Gastrocnemius medialis (tissue), 4 donors: ENCODE results near the gene DDX31.

ENCODE experiments used
- POLR2A ChIP-seq, 2 donors: fragments of 450-650 bp; IDR thresholded peaks; one replicate each; pipeline ENCODE4 v1.6.1; 2017; ENCODE audit warnings: antibody characterized with exemption in 2 of 2, mild to moderate bottlenecking in 2 of 2, moderate library complexity in 2 of 2
- TF ChIP-seq, protein P1 (sequence below), 5 experiments: fragments of 450-650 bp in 3 of 5; fragments of 200-600 bp in 2 of 5; sonication (generic) in 2 of 5; IDR thresholded peaks in 4 of 5; conservative IDR thresholded peaks in 1 of 5; 1 replicate in 4 of 5; 2 replicates in 1 of 5; pipeline ENCODE4 v1.5.1; 2016 to 2019; ENCODE audit warnings: antibody characterized with exemption in 5 of 5, mild to moderate bottlenecking in 3 of 5, moderate library complexity in 3 of 5

GRCh38 chr9:132547976-132548730 lies 121.6 kb downstream of the DDX31 start:
- TF ChIP-seq, protein P1, sequence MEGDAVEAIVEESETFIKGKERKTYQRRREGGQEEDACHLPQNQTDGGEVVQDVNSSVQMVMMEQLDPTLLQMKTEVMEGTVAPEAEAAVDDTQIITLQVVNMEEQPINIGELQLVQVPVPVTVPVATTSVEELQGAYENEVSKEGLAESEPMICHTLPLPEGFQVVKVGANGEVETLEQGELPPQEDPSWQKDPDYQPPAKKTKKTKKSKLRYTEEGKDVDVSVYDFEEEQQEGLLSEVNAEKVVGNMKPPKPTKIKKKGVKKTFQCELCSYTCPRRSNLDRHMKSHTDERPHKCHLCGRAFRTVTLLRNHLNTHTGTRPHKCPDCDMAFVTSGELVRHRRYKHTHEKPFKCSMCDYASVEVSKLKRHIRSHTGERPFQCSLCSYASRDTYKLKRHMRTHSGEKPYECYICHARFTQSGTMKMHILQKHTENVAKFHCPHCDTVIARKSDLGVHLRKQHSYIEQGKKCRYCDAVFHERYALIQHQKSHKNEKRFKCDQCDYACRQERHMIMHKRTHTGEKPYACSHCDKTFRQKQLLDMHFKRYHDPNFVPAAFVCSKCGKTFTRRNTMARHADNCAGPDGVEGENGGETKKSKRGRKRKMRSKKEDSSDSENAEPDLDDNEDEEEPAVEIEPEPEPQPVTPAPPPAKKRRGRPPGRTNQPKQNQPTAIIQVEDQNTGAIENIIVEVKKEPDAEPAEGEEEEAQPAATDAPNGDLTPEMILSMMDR (IDR thresholded peaks at IDR 0.05 in 4 of 5, conservative IDR thresholded peaks at IDR 0.05 in 1 of 5): no peak
- no peak for TF ChIP-seq POLR2A (IDR thresholded peaks at IDR 0.05)
